KOPT-K1 (cell line): ENCODE measurements around the gene MKNK2.
"Not testable (repeated sequence)": the region's sequence is repeated elsewhere in the genome, so short reads cannot be mapped to it uniquely, and the experiment has no call there.

Experiments
- H3K27ac ChIP-seq: fragments of 200-600 bp; sonication (generic); 2 replicates; pipeline ENCODE4 v1.5.1; 2016; ENCODE audit warnings: antibody characterized with exemption, mild to moderate bottlenecking, low read depth, low read length; ENCODE audit not compliant: poor library complexity, severe bottlenecking
- H3K36me3 ChIP-seq: fragments of 200-600 bp; sonication (generic); 2 replicates; pipeline ENCODE4 v1.5.1; 2017; ENCODE audit warnings: antibody characterized with exemption, mild to moderate bottlenecking, low read length, moderate library complexity; ENCODE audit not compliant: insufficient read depth
- H3K9me3 ChIP-seq: fragments of 200-600 bp; sonication (generic); 2 replicates; pipeline ENCODE4 v1.5.1; 2017; ENCODE audit warnings: antibody characterized with exemption, low read length, mild to moderate bottlenecking; ENCODE audit not compliant: insufficient read depth, poor library complexity, severe bottlenecking

Gene MKNK2

DNA sequence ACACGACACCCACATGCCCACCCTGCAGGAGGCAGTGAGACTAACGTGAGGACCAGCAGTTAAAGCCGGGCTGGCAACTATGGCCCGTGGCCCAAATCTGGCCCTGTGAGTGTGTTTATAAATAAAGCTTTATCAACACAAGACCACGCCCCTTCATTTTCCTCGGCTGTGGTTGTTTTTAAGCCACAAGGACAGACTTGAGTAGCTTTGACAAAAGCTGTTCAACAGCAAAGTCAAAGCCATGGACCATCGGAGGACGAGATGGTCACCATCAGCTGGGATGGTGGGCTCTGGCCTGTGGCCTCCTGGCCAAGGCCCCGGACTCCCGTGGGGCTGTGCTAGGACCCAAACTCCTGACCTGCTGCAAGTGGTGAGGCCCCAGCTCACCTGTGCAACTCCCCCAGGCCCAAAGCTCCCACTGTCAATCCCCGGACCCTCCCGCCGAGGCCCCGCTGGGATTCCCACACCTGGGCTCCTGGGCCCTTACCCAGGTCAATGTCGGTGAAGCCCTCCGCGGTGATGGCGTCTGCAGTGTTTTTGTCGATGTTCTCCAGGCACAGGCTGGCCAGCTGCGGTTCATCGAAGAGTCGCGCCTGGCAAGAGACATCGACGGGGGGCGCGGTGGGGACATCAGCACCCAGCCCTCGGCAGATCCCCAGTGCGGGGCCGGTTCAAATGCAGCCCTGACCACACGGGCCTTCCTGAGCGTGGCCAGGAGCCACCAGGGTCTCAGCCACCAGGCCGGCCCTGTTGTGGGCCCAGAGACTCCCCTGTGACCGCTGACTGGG is 60.6 kb downstream of the MKNK2 start:
- Histone ChIP-seq H3K36me3 (peaks cover 81% of the 10 kb centered on the region), H3K9me3 (no peaks in the 10 kb centered on the region), H3K27ac (no peak overlapping the region)

DNA sequence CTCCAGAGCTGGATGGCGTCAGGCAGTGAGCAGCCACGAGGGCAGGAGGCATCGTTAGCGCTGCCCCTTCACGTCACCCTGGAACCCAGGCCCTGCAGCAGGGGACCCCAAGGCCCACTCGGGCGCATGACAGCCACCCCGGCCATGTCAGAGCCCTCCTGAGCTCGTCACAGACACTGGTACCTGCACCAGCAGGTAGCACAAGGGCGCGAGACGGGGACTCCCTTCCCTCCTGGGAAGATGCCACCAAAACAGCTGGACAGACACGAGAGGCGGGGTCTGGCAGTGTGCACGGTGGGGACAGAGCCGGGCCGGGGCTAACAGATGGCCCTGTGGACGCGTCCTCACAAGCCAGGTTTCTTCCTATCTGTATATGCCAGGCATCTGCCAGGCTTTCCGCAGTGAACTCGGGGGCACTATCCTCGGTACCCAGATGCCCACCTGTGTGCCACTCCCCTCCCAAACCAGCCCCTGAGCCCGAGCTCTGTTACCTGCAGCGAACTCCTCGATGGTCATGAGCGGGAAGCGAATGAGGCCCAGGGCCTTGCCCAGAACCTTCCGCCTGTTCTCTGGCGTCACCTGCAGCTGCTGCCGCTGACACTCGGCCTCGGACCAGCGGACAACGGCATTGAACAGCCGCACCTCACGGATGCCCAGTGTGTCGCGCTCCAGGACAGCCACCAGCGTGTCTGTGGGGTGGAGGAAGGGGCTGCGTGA is 61.4 kb downstream of the MKNK2 start:
- no peak overlapping the region for H3K27ac ChIP-seq
- H3K9me3 ChIP-seq: no peaks in the 10 kb centered on the region
- H3K36me3 ChIP-seq: peaks cover 89% of the 10 kb centered on the region

DNA sequence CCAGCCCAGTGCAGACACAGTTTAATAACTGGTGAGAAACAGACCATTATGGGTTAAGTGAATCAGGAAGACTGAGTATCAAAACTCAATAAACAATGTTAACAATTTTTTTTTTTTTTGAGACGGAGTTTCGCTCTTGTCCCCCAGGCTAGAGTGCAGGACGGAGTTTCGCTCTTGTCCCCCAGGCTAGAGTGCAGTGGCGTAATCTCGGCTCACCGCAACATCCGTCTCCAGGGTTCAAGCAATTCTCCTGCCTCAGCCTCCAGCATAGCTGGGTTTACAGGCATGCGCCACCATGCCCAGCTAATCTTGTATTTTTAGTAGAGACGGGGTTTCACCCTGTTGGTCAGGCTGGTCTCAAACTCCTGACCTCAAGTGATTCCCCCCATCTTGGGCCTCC is 62.6 kb downstream of the MKNK2 start:
- peaks cover 96% of the 10 kb centered on the region for H3K36me3 ChIP-seq
- H3K27ac ChIP-seq, H3K9me3 ChIP-seq: not testable (repeated sequence)
